Activated naive CD4-positive, alpha-beta T cell treated with anti-CD3 and anti-CD28 coated beads, Interleukin-2, amount 10 ng/mL, durations not matched to agents 7 days and 5 days (primary cell): ENCODE data around the gene FBXL17.
A peak's percentile ranks its signal among the peaks of the same experiment; 100 is the strongest.
"Not testable (repeated sequence)": the region's sequence is repeated elsewhere in the genome, so short reads cannot be mapped to it uniquely, and the experiment has no call there.

Source experiments
- CTCF ChIA-PET: fragments of 350-600 bp; sonication (Branson Sonifier 250); formaldehyde crosslinking; loops from one replicate; lab custom pipeline; 2021; ENCODE audit warnings: antibody characterized with exemption; lab: Charles Lee
- DNase-seq: peaks from one replicate; pipeline ENCODE4 v3.0.0-alpha.2; 2020
- H3K27ac Mint-ChIP-seq: one replicate; pipeline ENCODE4 v1.8.0; 2021; ENCODE audit warnings: mild to moderate bottlenecking, moderate library complexity, mixed read lengths
- H3K27me3 Mint-ChIP-seq: one replicate; pipeline ENCODE4 v1.8.0; 2021; ENCODE audit warnings: mild to moderate bottlenecking, mixed read lengths
- H3K36me3 Mint-ChIP-seq: one replicate; pipeline ENCODE4 v1.8.0; 2021; ENCODE audit warnings: mixed read lengths
- H3K4me1 Mint-ChIP-seq: one replicate; pipeline ENCODE4 v1.8.0; 2021; ENCODE audit warnings: mixed read lengths
- H3K4me3 Mint-ChIP-seq: one replicate; pipeline ENCODE4 v1.8.0; 2021; ENCODE audit warnings: mild to moderate bottlenecking, moderate library complexity, mixed read lengths
- H3K9me3 Mint-ChIP-seq: one replicate; pipeline ENCODE4 v1.8.0; 2021; ENCODE audit warnings: mixed read lengths

The FBXL17 gene

DNA sequence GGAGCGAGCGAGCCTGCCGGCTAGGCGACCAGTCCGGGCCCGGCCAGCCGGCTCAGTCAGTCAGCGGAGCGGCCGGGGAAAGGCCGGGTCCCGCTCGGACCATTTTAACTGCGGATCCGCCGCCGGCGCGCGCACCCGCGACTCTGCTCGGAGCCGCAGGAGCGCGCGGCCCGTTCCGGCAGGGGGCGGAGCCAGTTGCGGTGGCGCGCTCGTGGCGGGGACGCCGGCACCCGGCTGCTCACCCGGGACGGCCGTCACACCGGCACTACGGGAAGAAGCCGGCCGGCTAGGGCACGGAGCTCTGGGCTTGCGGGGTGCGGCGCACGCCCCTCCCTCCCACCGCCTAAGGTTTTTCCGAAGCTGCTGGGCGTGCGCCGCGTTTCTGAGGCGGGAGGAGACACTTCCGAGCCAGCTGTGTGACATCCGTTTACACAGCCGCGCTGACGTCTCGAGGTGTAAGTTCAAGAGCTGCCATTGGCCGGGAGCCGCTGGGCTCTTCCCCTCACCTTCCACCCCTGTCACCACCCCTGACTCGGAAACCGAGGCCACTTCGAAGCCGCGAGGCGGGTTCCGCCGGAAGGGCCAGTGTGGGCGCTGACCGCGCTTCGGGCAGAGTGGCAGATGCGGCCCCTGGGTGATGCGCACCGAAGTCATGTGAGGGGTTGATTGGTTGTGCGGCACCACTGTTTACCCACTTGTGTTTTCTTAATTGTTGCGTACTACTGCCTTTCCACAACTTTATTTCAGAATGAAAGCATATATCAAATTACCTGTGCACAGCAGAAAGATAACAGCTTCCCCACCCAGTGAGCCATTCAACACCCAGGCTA lies at the start of gene FBXL17:
Gene FBXL17, minus strand, starts transcription at position 145 of the 830 bp plus-strand sequence.
- Mint-ChIP-seq H3K4me3 (peak within 1 kb of the TSS; percentile 85), H3K27ac (peak within 1 kb of the TSS; percentile 96), H3K4me1 (peaks cover 29% of the 10 kb centered on the region), H3K36me3 (peaks cover 10% of the 10 kb centered on the region), H3K27me3 (peaks cover 3% of the 10 kb centered on the region), H3K9me3 (peaks cover 4% of the 10 kb centered on the region)
- CTCF ChIA-PET, result no interaction called here
- peak; percentile 95 for DNase-seq

GRCh38 chr5:108430931-108431608 lies 49.2 kb upstream of the FBXL17 start:
- H3K9me3 Mint-ChIP-seq, result no peaks in the 10 kb centered on the region
- DNase-seq, result no peak
- CTCF ChIA-PET, result no interaction called here
- no peaks in the 10 kb centered on the region for H3K36me3 Mint-ChIP-seq
- no peaks in the 10 kb centered on the region for H3K4me1 Mint-ChIP-seq
- no peak overlapping the region for H3K4me3 Mint-ChIP-seq
- no peaks in the 10 kb centered on the region for H3K27me3 Mint-ChIP-seq
- no peak overlapping the region for H3K27ac Mint-ChIP-seq

GRCh38 chr5:108421713-108422112 lies 39.8 kb upstream of the FBXL17 start:
- no peak for DNase-seq
- no peak overlapping the region for H3K4me3 Mint-ChIP-seq

GRCh38 chr5:108420755-108421154 lies 38.9 kb upstream of the FBXL17 start:
- no peaks in the 10 kb centered on the region for H3K9me3 Mint-ChIP-seq
- no peak overlapping the region for H3K27ac Mint-ChIP-seq
- no peak for DNase-seq
- H3K27me3 Mint-ChIP-seq, result no peaks in the 10 kb centered on the region
- H3K4me1 Mint-ChIP-seq, result no peaks in the 10 kb centered on the region
- no peaks in the 10 kb centered on the region for H3K36me3 Mint-ChIP-seq
- H3K4me3 Mint-ChIP-seq, result no peak overlapping the region
- CTCF ChIA-PET, result no interaction called here

More at GRCh38 chr5:108421713-108422112, 39.8 kb upstream of the FBXL17 start:
- no peaks in the 10 kb centered on the region for H3K9me3 Mint-ChIP-seq
- H3K4me1 Mint-ChIP-seq, result no peaks in the 10 kb centered on the region
- no peaks in the 10 kb centered on the region for H3K27me3 Mint-ChIP-seq
- H3K36me3 Mint-ChIP-seq, result no peaks in the 10 kb centered on the region
- CTCF ChIA-PET, result no interaction called here
- no peak overlapping the region for H3K27ac Mint-ChIP-seq

GRCh38 chr5:108420158-108420557 lies 38.3 kb upstream of the FBXL17 start:
- Mint-ChIP-seq H3K36me3 (no peaks in the 10 kb centered on the region), H3K27ac (no peak overlapping the region), H3K9me3 (no peaks in the 10 kb centered on the region), H3K4me3 (no peak overlapping the region), H3K27me3 (no peaks in the 10 kb centered on the region), H3K4me1 (no peaks in the 10 kb centered on the region)
- CTCF ChIA-PET, result no interaction called here
- DNase-seq, result no peak

DNA sequence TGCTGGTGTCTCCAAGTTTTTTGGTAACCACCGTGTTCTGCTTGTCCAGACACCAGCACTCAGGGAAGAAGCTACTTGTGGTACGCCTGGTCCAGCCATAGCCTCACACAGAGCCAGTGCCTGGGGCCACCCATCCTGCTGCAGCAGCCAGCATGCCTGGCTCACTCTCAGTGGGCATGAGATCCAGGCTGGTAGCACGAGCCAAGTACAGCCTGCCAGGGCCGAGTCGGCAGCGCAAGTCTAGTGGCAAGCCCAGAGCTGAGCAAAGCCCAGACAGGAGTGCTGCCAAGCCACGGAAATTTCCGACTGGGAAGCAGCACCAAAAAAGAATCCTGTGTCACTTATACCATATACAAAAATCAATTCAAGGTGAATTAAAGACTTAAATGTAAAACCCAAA lies 36.3 kb upstream of the FBXL17 start:
- CTCF ChIA-PET, result no interaction called here
- no peak overlapping the region for H3K27ac Mint-ChIP-seq
- no peaks in the 10 kb centered on the region for H3K27me3 Mint-ChIP-seq
- H3K36me3 Mint-ChIP-seq, result no peaks in the 10 kb centered on the region
- H3K4me3 Mint-ChIP-seq, result no peak overlapping the region
- H3K4me1 Mint-ChIP-seq, result no peaks in the 10 kb centered on the region
- no peak for DNase-seq
- H3K9me3 Mint-ChIP-seq, result no peaks in the 10 kb centered on the region

GRCh38 chr5:108417166-108417670 lies 35.3 kb upstream of the FBXL17 start:
- Mint-ChIP-seq H3K4me1 (no peaks in the 10 kb centered on the region), H3K36me3 (no peaks in the 10 kb centered on the region), H3K27me3 (no peaks in the 10 kb centered on the region), H3K4me3 (no peak overlapping the region), H3K9me3 (no peaks in the 10 kb centered on the region), H3K27ac (no peak overlapping the region)
- DNase-seq, result no peak
- CTCF ChIA-PET, result no interaction called here

DNA sequence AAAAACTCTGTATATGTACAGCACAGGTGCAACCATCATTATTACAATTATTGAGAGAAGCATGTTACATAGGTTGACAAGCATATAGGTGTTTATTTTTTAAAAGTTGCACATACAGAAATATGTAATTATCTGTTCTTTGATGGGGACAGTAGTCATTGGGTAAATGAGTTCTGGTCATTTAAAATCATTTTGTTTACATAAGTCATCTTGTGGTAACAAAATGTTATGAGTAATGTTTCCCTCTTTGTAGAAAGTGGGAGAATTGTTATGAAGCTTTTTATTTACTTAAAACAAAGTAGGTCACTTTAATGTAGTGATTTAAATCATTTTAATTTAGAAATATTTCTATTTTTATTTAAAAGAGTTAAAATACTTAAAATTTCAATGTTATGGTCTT lies 33.8 kb upstream of the FBXL17 start:
- Mint-ChIP-seq H3K36me3 (no peaks in the 10 kb centered on the region), H3K27ac (no peak overlapping the region), H3K4me3 (no peak overlapping the region), H3K27me3 (no peaks in the 10 kb centered on the region), H3K4me1 (no peaks in the 10 kb centered on the region), H3K9me3 (no peaks in the 10 kb centered on the region)
- no peak for DNase-seq
- CTCF ChIA-PET, result no interaction called here

GRCh38 chr5:108409786-108410185 lies 27.9 kb upstream of the FBXL17 start:
- no peak overlapping the region for H3K27ac Mint-ChIP-seq
- no peak for DNase-seq
- H3K4me1 Mint-ChIP-seq, result no peaks in the 10 kb centered on the region
- no peak overlapping the region for H3K4me3 Mint-ChIP-seq
- H3K36me3 Mint-ChIP-seq, result no peaks in the 10 kb centered on the region
- CTCF ChIA-PET, result no interaction called here
- H3K27me3 Mint-ChIP-seq, result no peaks in the 10 kb centered on the region
- no peaks in the 10 kb centered on the region for H3K9me3 Mint-ChIP-seq

DNA sequence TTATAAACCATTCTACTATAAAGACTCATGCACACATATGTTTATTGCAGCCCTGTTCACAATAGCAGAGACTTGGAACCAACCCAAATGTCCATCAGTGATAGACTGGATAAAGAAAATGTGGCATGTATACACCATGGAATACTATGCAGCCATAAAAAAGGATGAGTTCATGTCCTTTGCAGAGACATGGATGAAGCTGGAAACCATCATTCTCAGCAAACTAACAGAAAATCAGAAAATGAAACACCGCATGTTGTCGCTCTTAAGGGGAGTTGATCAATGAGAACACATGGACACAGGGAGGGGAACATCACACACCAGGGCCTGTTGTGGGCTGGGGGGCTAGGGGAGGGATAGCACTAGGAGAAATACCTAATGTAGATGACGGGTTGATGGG lies 23.3 kb upstream of the FBXL17 start:
- H3K36me3 Mint-ChIP-seq, H3K27me3 Mint-ChIP-seq, H3K4me3 Mint-ChIP-seq, H3K9me3 Mint-ChIP-seq, H3K4me1 Mint-ChIP-seq, CTCF ChIA-PET, DNase-seq, H3K27ac Mint-ChIP-seq: not testable (repeated sequence)

- no peak overlapping the region for H3K27ac Mint-ChIP-seq
- no peaks in the 10 kb centered on the region for H3K36me3 Mint-ChIP-seq
- no peak overlapping the region for H3K4me3 Mint-ChIP-seq
- no peak for DNase-seq
- peaks cover 4% of the 10 kb centered on the region for H3K9me3 Mint-ChIP-seq
- no peaks in the 10 kb centered on the region for H3K4me1 Mint-ChIP-seq
- CTCF ChIA-PET, result no interaction called here
- peaks cover 11% of the 10 kb centered on the region for H3K27me3 Mint-ChIP-seq
Measured at GRCh38 chr5:108398964-108399363, 17.1 kb upstream of the FBXL17 start.

- H3K9me3 Mint-ChIP-seq, H3K4me1 Mint-ChIP-seq, H3K36me3 Mint-ChIP-seq, H3K27ac Mint-ChIP-seq, H3K4me3 Mint-ChIP-seq, DNase-seq: not testable (repeated sequence)
- CTCF ChIA-PET, result interaction anchor here (1.1 kb wide), 1 partner anchor 14 kb away, joined by 3 read pairs; no protein-coding TSS in a partner anchor
- peaks cover 11% of the 10 kb centered on the region for H3K27me3 Mint-ChIP-seq
Measured at GRCh38 chr5:108396837-108397236, 14.9 kb upstream of the FBXL17 start.

- no peak overlapping the region for H3K4me3 Mint-ChIP-seq
- H3K27me3 Mint-ChIP-seq, result no peaks in the 10 kb centered on the region
- CTCF ChIA-PET, result no interaction called here
- H3K9me3 Mint-ChIP-seq, result no peaks in the 10 kb centered on the region
- no peak overlapping the region for H3K27ac Mint-ChIP-seq
- H3K4me1 Mint-ChIP-seq, result peaks cover 13% of the 10 kb centered on the region
- no peak for DNase-seq
- no peaks in the 10 kb centered on the region for H3K36me3 Mint-ChIP-seq
Measured at GRCh38 chr5:108387758-108388157, 5.9 kb upstream of the FBXL17 start.

GRCh38 chr5:108386345-108387061 lies 4.6 kb upstream of the FBXL17 start:
- no peak for DNase-seq
- no peak overlapping the region for H3K4me3 Mint-ChIP-seq
- H3K9me3 Mint-ChIP-seq, result no peaks in the 10 kb centered on the region
- H3K27me3 Mint-ChIP-seq, result peaks cover 3% of the 10 kb centered on the region
- CTCF ChIA-PET, result no interaction called here
- H3K36me3 Mint-ChIP-seq, result no peaks in the 10 kb centered on the region
- peaks cover 14% of the 10 kb centered on the region for H3K4me1 Mint-ChIP-seq
- H3K27ac Mint-ChIP-seq, result no peak overlapping the region
